HG02623 (cell line): Measurements from ENCODE around the gene SNAP29.
"Not testable (repeated sequence)": the region's sequence is repeated elsewhere in the genome, so short reads cannot be mapped to it uniquely, and the experiment has no call there.

Experiments
- ATAC-seq: cut with Tn5 transposase; IDR thresholded peaks from one replicate; pipeline ENCODE4 v1.9.1; 2021; ENCODE audit warnings: moderate library complexity; ENCODE audit not compliant: unreplicated experiment

SNAP29 gene

DNA sequence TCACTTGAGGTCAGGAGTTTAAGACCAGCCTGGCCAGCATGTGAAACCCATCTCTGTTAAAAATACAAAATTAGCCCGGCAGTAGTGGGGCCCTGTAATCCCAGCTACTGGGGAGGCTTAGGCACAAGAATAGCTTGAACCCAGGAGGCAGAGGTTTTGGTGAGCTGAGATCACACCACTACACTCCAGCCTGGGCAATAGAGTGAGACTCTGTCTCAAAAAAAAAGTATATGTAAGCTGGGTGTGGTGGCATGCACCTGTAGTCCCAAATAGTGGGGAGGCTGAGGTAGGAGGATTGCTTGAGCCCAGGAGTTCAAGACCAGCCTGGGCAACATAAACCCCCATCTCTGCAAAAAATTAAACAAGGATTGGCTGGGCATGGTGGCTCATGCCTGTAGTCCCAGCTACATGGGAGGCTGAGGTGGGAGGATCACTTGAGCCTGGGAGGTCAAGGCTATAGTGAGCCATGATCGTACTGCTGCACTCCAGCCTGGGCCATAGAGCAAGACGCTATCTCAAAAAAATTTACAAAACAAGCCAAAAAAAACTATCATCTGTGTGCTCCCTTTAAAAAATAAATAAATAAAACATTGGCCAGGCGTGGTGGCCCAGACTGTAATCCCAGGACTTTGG, 69.2 kb downstream of the SNAP29 start:
- no peak for ATAC-seq

DNA sequence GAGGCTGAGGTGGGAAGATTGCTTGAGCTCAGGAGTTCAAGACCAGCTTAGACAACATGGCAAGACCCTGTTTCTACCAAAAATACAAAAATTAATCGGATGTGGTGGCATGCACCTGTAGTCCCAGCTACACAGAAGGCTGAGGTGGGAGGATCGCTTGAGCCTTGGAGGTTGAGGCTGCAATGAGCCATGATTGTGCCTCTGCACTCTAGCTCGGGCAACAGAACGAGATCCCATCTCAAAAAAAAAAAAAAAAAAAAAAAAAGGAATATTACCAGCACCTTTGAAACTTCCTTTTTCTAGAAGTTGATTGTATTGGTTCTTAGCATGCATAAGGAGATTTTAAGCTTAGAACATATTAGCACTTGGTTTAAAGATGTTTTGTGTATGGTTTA, 69.8 kb downstream of the SNAP29 start:
- ATAC-seq = no peak

DNA sequence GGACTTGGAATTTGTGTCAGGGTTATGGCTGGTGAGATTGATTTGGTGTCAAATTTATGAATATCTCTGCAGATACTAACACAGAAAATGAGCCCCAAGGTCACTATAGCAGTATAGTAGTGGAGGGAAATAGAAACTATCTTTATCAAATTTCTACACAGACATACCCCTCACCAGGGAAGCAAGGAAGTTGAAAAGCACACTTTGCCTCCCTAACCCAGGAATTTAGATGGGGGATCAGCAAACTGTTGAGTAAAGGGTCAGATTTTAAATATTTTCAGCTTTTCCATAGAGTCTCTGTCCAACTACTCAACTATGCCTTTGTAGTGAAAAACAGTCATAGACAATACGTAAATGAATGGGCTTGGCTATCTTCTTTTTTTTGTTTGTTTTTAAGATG, 71.2 kb downstream of the SNAP29 start:
- no peak for ATAC-seq

DNA sequence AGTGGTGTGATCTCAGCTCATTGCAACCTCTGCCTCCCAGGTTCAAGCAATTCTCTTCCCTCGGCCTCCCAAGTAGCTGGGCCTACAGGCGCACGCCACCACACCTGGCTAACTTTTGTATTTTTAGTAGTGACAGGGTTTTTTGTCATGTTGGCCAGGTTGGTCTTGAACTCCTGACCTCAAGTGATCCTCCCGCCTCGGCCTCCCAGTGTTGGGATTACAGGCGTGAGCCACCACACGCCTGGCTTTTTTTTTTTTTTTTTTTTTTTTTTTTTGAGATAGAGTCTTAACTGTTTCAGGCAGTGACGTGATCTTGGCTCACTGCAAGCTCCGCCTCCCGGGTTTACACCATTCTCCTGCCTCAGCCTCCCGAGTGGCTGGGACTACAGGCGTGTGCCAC, 71.6 kb downstream of the SNAP29 start:
- not testable (repeated sequence) for ATAC-seq

DNA sequence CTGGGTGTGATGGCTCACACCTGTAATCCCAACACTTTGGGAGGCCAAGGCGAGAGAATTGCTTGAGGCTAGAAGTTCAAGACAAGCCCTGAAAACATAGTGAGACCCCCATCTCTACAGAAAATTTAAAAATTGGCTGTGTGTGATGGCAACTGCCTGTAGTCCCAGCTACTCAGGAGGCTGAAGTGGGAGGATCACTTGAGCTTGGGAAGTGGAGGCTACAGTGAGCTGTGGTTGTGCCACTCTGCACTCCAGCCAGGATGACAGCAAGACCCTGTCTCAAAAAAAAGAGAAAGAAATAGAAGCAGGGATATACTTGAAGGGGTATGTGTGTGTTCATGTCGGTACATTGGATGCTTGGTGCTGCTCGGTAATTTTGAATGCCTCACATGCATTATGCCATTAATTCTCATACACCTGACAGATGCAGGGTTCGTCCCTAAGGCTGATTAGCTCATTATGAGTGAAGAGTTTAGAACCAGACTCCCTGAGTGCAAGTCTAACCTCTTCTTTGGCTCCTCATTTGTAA, 72.4 kb downstream of the SNAP29 start:
- ATAC-seq = no peak

DNA sequence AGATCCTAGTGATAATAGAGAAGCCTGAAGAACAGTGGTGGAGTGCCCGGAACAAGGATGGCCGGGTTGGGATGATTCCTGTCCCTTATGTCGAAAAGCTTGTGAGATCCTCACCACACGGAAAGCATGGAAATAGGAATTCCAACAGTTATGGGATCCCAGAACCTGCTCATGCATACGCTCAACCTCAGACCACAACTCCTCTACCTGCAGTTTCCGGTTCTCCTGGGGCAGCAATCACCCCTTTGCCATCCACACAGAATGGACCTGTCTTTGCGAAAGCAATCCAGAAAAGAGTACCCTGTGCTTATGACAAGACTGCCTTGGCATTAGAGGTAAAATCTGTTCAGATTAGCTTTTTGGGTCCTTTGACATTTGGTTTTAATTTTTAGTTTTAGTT, 75.1 kb downstream of the SNAP29 start:
- no peak for ATAC-seq

DNA sequence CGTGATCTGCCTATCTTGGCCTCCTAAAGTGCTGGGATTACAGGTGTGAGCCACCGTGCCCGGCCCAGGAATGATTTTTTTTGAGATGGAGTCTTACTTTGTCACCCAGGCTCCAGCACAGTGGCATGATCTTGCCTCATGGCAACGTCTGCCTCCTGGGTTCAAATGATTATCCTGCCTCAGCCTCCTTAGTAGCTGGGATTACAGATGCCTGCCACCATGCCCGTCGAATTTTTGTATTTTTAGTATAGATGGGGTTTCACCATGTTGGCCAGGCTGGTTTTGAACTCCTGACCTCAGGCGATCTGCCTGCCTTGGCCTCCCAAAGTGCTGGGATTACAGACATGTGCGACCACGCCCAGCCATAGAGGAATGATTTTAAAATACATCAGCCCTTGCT, 76.2 kb downstream of the SNAP29 start:
- ATAC-seq = not testable (repeated sequence)

DNA sequence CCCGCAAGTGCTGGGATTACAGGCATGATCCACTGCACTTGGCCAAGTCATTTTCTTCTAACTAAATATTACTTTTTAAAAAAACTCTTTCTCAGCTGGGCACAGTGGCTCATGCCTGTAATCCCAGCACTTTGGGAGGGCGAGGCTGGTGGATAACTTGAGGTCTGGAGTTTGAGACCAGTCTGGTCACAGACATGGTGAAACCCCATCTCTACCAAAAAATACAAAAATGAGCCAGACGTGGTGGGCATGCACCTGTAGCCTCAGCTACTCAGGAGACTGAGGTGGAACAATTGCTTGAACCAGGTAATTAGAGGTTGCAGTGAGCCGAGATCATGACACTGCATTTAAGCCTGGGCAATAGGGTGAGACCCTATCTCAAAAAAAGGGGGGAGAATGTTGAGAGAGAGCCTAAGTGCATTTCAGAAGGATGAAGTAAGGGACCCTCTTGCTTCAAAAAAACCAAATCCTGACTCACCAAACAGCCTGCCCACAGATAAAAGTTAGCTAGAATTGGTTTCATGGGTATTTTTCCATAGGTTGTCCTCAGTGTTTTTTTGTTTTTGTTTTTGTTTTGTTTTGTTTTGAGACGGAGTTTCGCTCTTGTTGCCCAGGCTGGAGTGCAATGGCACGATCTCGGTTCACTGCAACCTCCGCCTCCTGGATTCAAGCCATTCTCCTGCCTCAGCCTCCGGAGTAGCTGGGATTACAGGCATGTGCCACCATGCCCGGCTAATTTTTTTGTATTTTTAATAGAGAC, 77.2 kb downstream of the SNAP29 start:
- ATAC-seq = not testable (repeated sequence)

DNA sequence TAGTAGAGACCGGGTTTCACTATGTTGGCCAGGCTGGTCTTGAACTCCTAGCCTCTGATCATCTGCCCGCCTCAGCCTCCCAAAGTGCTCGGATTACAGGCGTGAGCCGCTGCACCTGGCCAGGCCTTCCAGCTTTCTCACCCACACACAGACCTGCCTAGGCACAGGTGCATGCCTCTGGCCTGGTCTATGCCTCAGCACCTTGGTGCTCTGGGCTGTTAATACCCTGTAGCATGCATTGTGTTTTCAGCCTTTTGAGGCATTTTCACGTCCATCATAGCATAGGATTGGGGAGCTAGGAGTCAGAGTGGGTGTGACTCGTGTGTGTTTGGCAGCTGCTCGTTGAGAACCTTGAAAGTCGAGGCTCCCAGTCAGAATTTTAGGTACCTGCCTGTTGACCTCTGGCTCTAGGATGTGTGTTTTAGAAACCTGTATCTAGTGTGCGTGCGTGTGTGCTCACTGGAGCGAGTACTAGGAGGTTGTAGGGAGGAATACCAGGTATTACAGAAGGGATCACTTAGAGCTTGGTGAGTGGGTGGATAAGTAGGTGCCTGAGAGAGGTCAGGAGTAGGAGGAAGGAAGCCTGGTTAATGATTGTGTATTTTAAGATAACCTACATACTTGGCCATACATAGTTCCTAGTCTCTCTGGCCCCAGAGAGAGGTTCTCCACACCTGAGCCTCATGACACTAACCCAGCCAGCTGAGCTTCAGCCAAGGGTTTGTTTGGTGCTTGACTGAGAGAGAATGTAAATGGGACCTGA, 78.4 kb downstream of the SNAP29 start:
- ATAC-seq = no peak

DNA sequence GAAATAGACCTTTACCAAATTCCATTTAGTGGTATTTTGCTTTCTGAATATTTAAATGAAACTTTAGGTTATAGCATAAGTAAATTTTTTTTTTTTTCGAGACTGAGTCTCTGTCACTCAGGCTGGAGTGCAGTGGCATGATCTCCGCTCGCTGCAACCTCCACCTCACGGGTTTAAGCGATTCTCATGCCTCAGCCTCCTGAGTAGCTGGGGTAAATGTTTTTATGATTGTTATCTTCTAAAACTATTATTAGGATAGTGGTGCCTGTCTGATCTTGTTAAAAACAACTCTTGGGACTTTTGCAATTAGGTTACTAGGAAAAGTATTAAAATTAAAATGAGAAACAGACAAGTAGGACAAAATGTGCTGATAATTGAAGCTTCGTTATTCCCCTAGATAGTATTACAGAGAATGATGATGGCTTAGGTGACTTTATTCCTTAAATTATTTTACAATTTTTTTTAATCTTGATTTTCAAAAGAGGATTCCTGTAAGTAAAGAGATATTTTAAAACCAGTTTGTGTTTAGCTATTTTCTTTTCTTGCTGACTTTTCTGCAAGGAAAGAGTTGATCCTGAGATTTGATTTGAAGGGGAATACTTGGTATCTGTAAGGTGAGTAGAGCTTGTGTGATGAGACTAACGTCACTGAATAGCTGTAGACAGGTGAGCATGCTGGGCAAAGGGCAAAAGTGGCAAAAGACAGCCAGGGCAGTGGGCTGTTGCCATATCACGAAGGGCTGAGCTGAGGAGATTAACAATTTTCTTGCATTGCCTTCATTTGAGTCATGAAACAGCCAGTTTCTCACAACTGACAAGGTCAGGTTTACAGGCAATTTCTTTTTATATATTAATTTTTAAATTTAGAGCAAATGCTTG, 79.2 kb downstream of the SNAP29 start:
- ATAC-seq = no peak

DNA sequence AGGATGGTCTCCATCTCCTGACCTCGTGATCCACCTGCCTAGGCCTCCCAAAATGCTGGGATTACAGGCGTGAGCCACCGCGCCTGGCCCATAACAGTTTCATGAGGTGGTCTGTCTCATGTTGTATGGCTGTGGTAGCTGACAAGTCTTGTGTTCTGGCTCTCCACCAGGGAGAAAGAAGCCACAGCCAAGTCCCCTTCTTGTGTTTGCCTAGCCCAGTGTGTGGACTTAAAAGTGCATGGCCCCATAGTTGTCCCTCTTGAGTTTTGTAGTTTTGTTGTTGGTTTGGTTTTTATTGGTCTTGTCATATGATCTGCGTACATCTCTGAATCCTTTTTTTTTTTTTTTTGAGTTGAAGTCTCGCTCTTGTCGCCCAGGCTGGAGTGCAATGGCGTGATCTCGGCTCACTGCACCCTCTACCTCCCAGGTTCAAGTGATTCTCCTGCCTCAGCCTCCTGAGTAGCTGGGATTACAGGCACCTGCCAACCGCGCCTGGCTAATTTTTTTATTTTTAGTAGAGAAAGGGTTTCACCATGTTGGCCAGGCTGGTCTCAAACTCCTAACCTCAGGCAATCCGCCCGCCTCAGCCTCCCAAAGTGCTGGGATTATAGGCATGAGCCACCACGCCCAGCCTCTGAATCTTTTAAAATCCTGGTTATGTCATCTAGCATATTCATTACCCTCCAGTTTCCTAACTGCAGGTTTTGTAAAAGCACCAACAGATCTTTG, 80.8 kb downstream of the SNAP29 start:
- not testable (repeated sequence) for ATAC-seq

DNA sequence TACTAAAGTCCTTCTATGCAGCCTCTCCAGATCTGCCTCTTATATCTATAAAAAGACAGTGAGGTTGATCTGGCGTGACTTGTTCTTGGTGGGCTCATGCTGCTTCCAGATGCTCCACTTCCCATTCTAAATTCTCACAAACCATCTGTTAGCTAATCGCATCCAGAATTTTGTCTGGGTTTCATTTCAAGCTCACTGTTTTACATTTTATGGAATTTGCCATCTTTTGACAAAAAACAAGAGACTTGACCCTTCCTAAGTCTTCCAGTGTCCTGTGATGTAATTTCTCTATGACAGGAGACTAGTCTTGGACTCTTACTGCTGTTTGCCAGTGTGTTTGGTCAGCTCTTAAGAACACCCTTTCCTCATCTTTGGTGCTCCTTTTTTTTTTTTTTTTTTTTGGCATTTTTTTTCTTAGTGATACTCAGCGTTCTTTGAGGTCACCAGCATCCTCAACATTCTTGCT, 81.4 kb downstream of the SNAP29 start:
- ATAC-seq = no peak
